GM18868 (cell line): ENCODE measurements around the gene WNT3A.

Experiments used
- ATAC-seq: cut with Tn5 transposase; IDR thresholded peaks from one replicate; pipeline ENCODE4 v1.9.1; 2021; ENCODE audit warnings: mild to moderate bottlenecking, moderate library complexity; ENCODE audit not compliant: unreplicated experiment

Gene WNT3A

DNA sequence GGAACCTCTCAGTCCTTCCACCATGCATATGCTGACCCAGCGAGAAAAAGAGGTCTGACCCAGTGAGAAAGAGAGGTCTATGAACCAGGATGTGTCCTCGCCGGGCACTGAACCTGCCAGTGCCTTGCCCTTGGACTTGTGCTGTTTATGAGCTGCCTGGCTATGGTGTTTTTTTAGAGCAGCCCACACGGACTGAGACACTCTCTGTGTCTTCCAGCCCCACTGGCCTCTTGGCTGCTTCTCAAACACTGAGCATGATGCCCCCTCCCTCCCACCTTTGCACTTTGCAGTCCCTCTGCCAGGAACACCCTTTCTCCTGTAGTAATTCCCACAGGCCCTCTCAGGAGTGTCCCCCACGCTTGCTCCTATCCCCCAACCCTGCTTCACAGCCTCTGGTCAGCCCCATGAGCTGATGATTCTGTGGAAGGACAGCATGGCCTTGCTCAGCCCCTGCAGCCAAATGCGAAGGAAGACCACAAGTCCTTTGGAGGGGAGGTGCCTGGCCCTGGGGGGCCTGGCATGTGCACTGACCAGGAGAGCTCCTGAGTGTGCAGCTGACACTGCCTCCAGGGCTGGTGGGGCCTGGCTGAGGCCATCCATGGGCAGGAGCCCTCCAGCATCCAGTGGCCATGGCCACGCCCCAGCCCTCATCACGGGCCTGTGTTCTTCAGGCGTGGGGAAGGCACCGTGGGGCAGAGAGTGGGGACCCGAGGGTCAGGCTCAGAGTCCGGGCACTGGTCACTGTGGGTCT, 23.8 kb downstream of the WNT3A start:
- ATAC-seq, result no peak

- ATAC-seq, result no peak
Measured at GRCh38 chr1:228031276-228031995, 24.6 kb downstream of the WNT3A start.

DNA sequence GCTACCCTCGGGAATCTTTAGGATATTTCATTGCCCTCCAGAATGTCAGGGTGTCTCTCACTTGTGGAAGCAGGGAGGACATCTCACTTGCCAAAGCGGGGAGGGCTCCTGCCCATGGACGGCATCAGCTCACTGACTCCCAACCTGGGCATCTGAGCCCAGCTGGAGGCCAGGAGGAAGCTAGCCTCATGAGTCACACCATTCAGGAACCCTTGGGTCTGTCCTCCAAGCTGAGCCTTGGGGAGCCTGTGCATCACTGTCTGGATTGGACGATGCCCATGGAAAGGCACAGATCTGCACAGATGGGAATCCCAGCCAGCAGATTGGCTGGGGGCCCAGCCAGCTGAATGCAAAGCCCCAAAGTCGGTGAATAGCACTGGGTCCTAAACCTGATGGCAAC, 25.2 kb downstream of the WNT3A start:
- ATAC-seq, result no peak

DNA sequence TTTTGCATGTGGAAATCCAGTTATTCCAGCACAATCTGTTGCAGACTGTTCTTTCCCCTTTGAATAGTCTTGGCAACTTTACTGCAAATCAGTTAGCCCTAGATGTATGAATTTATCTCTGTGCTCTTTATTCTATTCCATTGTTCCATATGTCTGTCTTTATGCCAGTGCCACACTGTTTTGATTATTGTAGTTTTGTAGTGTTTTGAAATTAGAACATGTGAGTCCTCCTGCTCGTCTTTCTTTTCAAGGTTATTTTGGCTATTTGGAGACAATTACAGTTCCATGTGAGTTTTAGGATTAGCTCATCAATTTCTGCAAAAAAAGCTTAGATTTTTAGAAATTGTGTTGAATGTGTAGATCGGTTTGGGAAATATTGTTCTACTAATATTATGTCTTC, 26.6 kb downstream of the WNT3A start:
- no peak for ATAC-seq

DNA sequence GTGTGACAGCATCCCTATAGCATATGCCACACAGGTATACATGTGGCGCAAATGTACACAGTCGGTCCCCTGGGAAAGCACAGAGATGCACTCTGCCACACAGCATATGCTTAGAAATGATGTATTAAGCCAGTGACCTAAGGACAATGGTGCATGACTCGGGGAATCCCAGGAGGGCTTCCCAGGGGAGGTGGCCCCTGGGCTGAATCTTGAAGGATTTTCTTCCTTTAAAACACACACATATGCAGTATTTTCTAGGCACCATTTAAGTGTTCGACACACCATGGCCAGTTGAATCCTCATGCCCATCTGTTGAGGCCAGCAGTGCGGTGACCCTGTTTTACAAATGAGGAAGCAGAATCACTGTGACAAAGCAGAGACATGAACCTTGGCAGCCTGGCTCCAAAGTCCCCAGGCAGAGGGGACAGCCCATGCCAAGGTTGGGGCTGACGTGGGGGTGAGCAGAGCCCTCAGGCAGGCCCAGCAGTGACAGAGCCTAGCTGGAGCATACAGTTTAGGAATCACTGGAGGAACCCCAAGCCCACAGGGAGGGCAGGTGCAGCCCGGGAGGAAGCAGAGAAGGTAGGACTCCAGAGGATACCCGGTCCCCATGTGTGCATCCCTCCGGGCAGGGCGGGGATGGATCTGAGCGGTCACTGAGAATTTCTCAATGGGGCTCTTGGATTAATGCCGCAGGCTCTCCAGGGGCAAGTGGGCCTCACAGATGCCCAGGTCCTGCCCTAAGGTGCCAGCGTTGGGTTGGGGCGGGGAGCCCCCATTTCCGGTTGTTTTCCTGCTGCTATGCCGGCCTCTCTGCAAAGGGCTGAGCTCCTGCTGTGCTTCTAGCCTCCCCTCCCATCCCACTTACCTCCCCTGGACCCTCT, 28.4 kb downstream of the WNT3A start:
- ATAC-seq, result no peak

GRCh38 chr1:228035844-228036243, 29.0 kb downstream of the WNT3A start:
- ATAC-seq, result no peak

GRCh38 chr1:228036701-228037231, 30.0 kb downstream of the WNT3A start:
- no peak for ATAC-seq

GRCh38 chr1:228037401-228038386, 30.9 kb downstream of the WNT3A start:
- ATAC-seq, result peak; percentile 91

DNA sequence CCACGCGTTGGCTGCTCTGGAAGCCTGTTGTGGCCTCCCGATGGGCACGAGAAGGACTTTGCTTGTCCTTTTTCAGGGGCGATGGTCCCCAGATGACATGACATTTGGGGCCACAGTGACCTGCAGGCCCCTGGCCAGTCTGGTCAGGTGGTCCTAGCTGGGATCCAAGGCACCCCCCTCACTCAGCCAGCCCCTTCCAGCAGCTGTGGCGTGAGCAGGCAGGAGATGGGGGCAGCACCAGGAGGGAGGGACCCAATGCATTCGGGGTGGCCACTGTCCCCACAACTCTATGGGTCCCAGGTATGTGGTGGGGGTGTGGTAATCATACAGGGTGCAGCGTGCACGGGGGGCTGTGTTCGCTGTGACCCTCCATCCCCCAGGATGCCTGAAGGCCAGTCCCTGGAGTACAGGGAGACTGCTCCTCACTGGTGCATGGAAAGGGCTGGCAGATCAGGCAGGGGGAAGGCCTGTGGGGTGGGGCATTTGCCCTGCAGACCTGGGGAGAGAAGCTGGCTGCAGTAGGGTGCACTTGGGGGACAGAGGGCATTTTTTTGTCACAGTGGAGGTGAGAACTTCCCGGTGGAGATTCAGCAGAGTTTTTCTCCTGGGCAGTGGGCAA, 31.7 kb downstream of the WNT3A start:
- no peak for ATAC-seq

DNA sequence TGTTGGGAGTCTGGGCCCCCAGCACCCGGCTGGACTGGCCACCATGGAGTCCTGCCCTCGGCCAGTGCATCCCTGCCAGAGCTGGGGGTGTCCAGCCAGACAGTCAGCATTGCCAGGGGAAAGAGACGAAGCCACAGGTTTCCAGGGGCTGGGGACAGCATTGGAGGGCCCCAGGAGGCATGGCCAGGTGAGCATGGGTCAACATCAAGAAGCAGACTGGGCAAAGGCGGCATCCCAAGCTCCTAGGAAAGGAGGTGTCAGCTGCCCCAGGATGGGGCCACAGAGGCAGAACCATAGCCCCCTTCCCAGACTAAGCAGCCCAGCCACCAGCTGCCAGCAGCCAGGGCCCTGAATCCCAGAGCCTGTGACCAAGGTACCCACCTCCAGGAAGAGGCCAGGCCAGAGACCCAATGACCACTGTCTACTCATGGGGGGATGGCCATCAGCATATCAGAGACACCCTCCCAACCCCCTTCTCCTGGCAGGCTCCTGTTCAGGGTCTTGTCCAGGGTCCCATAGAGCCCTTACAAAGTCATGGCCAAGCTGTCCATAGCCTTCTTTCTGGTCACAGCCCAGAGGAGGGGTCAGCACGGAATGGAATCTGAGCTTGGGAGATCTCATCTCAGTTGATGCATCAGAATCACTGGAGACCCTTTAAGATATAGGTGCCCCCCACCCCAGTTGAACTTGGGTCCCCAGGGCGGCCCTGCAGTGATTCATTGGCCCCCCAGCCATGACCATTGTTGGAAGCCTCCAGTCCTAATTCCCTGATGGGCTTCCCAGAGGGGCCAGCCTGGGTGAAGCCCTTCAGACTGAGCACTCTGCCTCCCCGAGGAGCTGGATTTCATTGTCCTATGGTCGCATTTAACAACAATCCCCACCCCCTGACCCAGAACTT, 32.5 kb downstream of the WNT3A start:
- no peak for ATAC-seq

DNA sequence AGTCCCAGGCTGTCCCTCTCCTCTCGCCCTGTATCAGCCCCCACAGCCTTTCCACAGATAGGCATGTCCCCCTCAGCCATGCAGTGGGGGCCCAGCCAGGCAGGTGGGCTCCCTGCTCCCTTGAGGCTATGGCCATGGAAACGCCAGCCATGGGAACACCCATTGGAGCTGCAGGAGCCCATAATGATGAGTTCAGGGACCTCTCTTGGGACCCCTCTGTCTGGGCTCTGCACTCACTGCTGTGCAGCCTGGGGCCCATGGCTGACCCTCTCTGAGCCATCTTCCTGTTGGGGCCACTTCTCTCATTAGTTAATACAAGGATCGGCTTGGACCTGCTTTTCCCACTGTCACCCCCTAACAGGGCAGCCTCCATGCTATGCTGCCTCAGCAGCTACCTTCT, 33.2 kb downstream of the WNT3A start:
- no peak for ATAC-seq

- ATAC-seq, result no peak
Measured at GRCh38 chr1:228041316-228041715, 34.5 kb downstream of the WNT3A start.

DNA sequence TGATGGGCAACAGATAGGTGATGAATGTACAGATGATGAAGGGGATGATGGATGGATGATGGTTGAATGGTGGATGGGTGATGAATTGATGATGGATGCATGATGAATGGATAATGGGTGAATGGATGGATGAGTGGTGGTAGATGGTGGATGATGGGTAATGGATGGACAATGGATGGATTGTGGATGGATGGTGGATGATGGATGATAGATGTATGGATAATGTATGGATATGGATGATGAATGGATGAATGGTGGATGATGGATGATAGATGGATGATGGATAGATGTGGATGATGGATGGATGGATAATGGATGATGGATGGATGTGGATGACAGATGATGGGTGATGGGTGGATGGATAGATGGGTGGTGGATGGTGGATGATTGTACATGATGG, 35.7 kb downstream of the WNT3A start:
- ATAC-seq, result no peak

GRCh38 chr1:228043281-228043848, 36.6 kb downstream of the WNT3A start:
- ATAC-seq, result no peak

- no peak for ATAC-seq
Measured at GRCh38 chr1:228044961-228045360, 38.2 kb downstream of the WNT3A start.

DNA sequence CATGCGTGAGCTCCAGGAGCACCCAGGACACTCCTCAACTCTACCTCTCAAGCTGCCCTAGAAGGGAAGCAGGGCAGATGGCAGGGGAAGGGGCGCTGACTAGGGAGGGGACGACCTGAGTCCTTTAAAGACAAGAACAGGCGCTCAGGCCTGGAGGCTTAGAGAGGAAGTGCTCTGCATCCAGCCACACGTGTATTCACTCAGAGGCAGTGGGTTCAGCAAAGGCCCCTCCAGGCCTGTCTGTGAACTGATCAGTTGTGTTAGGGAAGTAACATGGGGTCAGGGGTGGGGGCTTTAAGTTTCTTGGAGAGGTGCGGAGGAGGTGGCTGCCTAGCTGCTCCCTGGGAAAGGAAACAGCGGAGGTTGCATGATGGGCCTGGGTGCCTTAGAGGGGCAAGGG, 38.6 kb downstream of the WNT3A start:
- ATAC-seq, result no peak

GRCh38 chr1:228045871-228046270, 39.1 kb downstream of the WNT3A start:
- no peak for ATAC-seq

- no peak for ATAC-seq
Measured at GRCh38 chr1:228046421-228047182, 39.8 kb downstream of the WNT3A start.
